IMR-90 (cell line): ENCODE data around the gene YPEL5. TPM values are rescaled to one million over a fixed set of nuclear protein-coding genes. Genes with fewer than 3 reads are reported as not detected.

Experiments used
- ATAC-seq: fragments of 200-7000 bp; cut with Tn5 transposase; 2 replicates; pipeline ENCODE4 v1.9.1; 2020; ENCODE audit warnings: low read depth, mild to moderate bottlenecking, moderate library complexity
- BruUV-seq: library from RNA; stranded (reverse); fragments of 400-500 nt; replicated peaks from 2 replicates; lab custom pipeline; 2021; lab: Mats Ljungman, UMichigan
- CTCF ChIA-PET: fragments of 300-600 bp; formaldehyde crosslinking; extraction: SDS; loops from one replicate; lab custom pipeline; 2021; ENCODE audit warnings: antibody characterized with exemption; lab: Yijun Ruan, JAX
- POLR2A ChIA-PET: fragments of 300-600 bp; sonication (Branson Sonifier 250); formaldehyde crosslinking; loops from one replicate; lab custom pipeline; 2022; ENCODE audit warnings: antibody characterized with exemption; ENCODE audit not compliant: unreplicated experiment; lab: Charles Lee
- DNase-seq: peaks from one replicate; pipeline ENCODE4 v3.0.0; 2013
- H2AFZ ChIP-seq: replicated peaks from 2 replicates; pipeline ENCODE3; 2013; ENCODE audit warnings: low read length, mild to moderate bottlenecking; ENCODE audit not compliant: poor library complexity
- H2AK5ac ChIP-seq: 2 replicates; pipeline ENCODE4 v1.6.1; 2013; ENCODE audit warnings: low read depth, low read length, inconsistent platforms
- H2AK9ac ChIP-seq: replicated peaks from 2 replicates; pipeline ENCODE3; 2013; ENCODE audit warnings: mild to moderate bottlenecking, low read depth, low read length, moderate library complexity; ENCODE audit not compliant: poor library complexity
- H2BK120ac ChIP-seq: 2 replicates; pipeline ENCODE4 v1.6.1; 2013; ENCODE audit warnings: low read depth, low read length, inconsistent platforms
- H2BK15ac ChIP-seq: 3 replicates; pipeline ENCODE4 v1.6.1; 2013; ENCODE audit warnings: low read depth, low read length, inconsistent platforms
- H2BK20ac ChIP-seq: 2 replicates; pipeline ENCODE4 v1.6.1; 2013; ENCODE audit warnings: low read depth, mild to moderate bottlenecking, inconsistent platforms, low read length, moderate library complexity
- H2BK5ac ChIP-seq: 2 replicates; pipeline ENCODE4 v1.6.1; 2013; ENCODE audit warnings: mild to moderate bottlenecking, low read depth, low read length, inconsistent platforms; ENCODE audit not compliant: poor library complexity, severe bottlenecking
- H3K14ac ChIP-seq: replicated peaks from 2 replicates; pipeline ENCODE4 v1.6.1; 2013; ENCODE audit warnings: low read depth, low read length, inconsistent platforms
- H3K18ac ChIP-seq: 2 replicates; pipeline ENCODE4 v1.6.1; 2013; ENCODE audit warnings: low read depth, low read length, control low read depth
- H3K23ac ChIP-seq: 2 replicates; pipeline ENCODE4 v1.6.1; 2013; ENCODE audit warnings: low read depth, low read length, inconsistent platforms
- H3K27ac ChIP-seq: 2 replicates; pipeline ENCODE4 v1.5.1; 2013; ENCODE audit warnings: mild to moderate bottlenecking, control low read depth, low read length; ENCODE audit not compliant: insufficient read depth
- H3K27me3 ChIP-seq: 2 replicates; pipeline ENCODE4 v1.6.1; 2013; ENCODE audit warnings: low read length; ENCODE audit not compliant: control insufficient read depth, insufficient read depth
- H3K36me3 ChIP-seq: 2 replicates; pipeline ENCODE4 v1.6.1; 2013; ENCODE audit warnings: low read length, mixed read lengths; ENCODE audit not compliant: control insufficient read depth, insufficient read depth
- H3K4ac ChIP-seq: 2 replicates; pipeline ENCODE4 v1.6.1; 2013; ENCODE audit warnings: low read depth, low read length, inconsistent platforms
- H3K4me1 ChIP-seq: 2 replicates; pipeline ENCODE4 v1.6.1; 2013; ENCODE audit warnings: low read length, mixed read lengths; ENCODE audit not compliant: control insufficient read depth, insufficient read depth
- H3K4me2 ChIP-seq: 2 replicates; pipeline ENCODE4 v1.6.1; 2013; ENCODE audit warnings: low read depth, mild to moderate bottlenecking, control low read depth, low read length, moderate library complexity
- H3K4me3 ChIP-seq: 2 replicates; pipeline ENCODE4 v1.5.1; 2013; ENCODE audit warnings: low read depth, mild to moderate bottlenecking, control low read depth, low read length, moderate library complexity; ENCODE audit not compliant: insufficient read depth
- H3K56ac ChIP-seq: 2 replicates; pipeline ENCODE4 v1.6.1; 2013; ENCODE audit warnings: low read length, inconsistent platforms; ENCODE audit not compliant: insufficient read depth; ENCODE audit errors: extremely low read depth
- H3K79me1 ChIP-seq, 2 experiments: 2 replicates each; pipeline ENCODE4 v1.6.1; 2013; ENCODE audit warnings: low read length in 2 of 2, inconsistent platforms in 1 of 2, low read depth in 1 of 2
- H3K9ac ChIP-seq: 2 replicates; pipeline ENCODE4 v1.6.1; 2013; ENCODE audit warnings: low read depth, low read length, control low read depth
- H3K9me1 ChIP-seq: 2 replicates; pipeline ENCODE4 v1.6.1; 2013; ENCODE audit warnings: low read length, inconsistent platforms; ENCODE audit not compliant: insufficient read depth
- H3K9me3 ChIP-seq: 2 replicates; pipeline ENCODE4 v1.6.1; 2013; ENCODE audit warnings: low read length; ENCODE audit not compliant: control insufficient read depth, insufficient read depth
- H4K20me1 ChIP-seq: 2 replicates; pipeline ENCODE4 v1.6.1; 2013; ENCODE audit warnings: low read length, inconsistent platforms; ENCODE audit not compliant: insufficient read depth
- H4K5ac ChIP-seq: 2 replicates; pipeline ENCODE4 v1.6.1; 2013; ENCODE audit warnings: mild to moderate bottlenecking, low read depth, low read length, control low read depth
- H4K8ac ChIP-seq, 2 experiments: 2 replicates each; pipeline ENCODE4 v1.6.1; 2013; ENCODE audit warnings: low read depth in 2 of 2, low read length in 2 of 2, control low read depth in 1 of 2, inconsistent platforms in 1 of 2
- H4K91ac ChIP-seq: 2 replicates; pipeline ENCODE4 v1.6.1; 2013; ENCODE audit warnings: low read depth, low read length, inconsistent platforms; ENCODE audit not compliant: insufficient read depth
- FOS ChIP-seq: fragments of 150-350 bp; IDR thresholded peaks from 2 replicates; pipeline ENCODE4 v1.6.1; 2016; ENCODE audit warnings: low read depth, low read length
- MAFK ChIP-seq: IDR thresholded peaks from 2 replicates; pipeline ENCODE4 v1.6.1; 2012; ENCODE audit warnings: low read depth, low read length, improper control_type of control experiment
- NFE2L2 ChIP-seq: fragments of 150-350 bp; IDR thresholded peaks from 2 replicates; pipeline ENCODE4 v1.6.1; 2016; ENCODE audit warnings: low read depth, mild to moderate bottlenecking, low read length
- RCOR1 ChIP-seq: IDR thresholded peaks from 2 replicates; pipeline ENCODE4 v1.6.1; 2012; ENCODE audit warnings: mild to moderate bottlenecking, low read length, improper control_type of control experiment; ENCODE audit not compliant: insufficient replicate concordance
- WGBS, 2 experiments: methylation state at CpG; one replicate each; pipeline versions ENCODE4 v1.1.5 to v1.1.7; 2013; ENCODE audit warnings: missing lambda C conversion rate in 2 of 2; ENCODE audit not compliant: insufficient read length in 1 of 2; ENCODE audit errors: extremely low coverage in 2 of 2; 5-methylcytosine and 5-hydroxymethylcytosine counted together
- dilution Hi-C: fragments of 300-500 bp; cut with HindIII; formaldehyde crosslinking; loops from one replicate; pipeline ENCODE4 v1.14.3; 2018; ENCODE audit warnings: low sequenced_read_pairs; ENCODE audit not compliant: unreplicated experiment
- in situ Hi-C: fragments of 300-500 bp; cut with MboI; formaldehyde crosslinking; loops from 3 replicates; pipeline ENCODE4 v1.14.3; 2019; ENCODE audit warnings: low sequenced_read_pairs, inconsistent platforms, mixed read lengths
- intact Hi-C: fragments of 100-400 bp; cut with micrococcal nuclease; formaldehyde crosslinking; loops from 2 replicates; pipeline ENCODE4 v1.10.0; 2022
- polyA plus RNA-seq, 3 experiments: library from polyadenylated mRNA; depleted of rRNA; stranded (reverse); fragments of >200 nt; gene quantifications; 2 replicates each; pipeline ENCODE4 v1.2.3, GENCODE V29; 2012; ENCODE audit warnings: low replicate concordance in 1 of 3
- total RNA-seq: library from RNA; depleted of rRNA; stranded (reverse); fragments of >200 nt; gene quantifications from 2 replicates; pipeline ENCODE4 v1.2.3, GENCODE V29; 2012

YPEL5 gene
- total and polyA plus RNA-seq, 2 of the 4 experiments (the other 2 are of a cell fraction), result 40.7 to 62.6 TPM

- Histone ChIP-seq H4K20me1 (no peaks in the 10 kb centered on the region), H2AK5ac (no peak overlapping the region; the same call in 1 of the 2 replicates), H3K56ac (no peak overlapping the region), H3K4me3 (no peak overlapping the region), H2BK5ac (no peak overlapping the region), H3K36me3 (no peaks in the 10 kb centered on the region), H2BK20ac (no peak overlapping the region), H4K8ac (no peak overlapping the region), H3K27me3 (no peaks in the 10 kb centered on the region; the same call in 1 of the 2 replicates), H4K5ac (no peak overlapping the region), H3K4me2 (no peak overlapping the region), H2AK9ac (no peak overlapping the region), H2BK15ac (no peak overlapping the region), H3K9me1 (peaks cover 4% of the 10 kb centered on the region; the same call in 1 of the 2 replicates), H3K4ac (no peak overlapping the region), H3K27ac (no peak overlapping the region), H4K91ac (no peak overlapping the region), H3K18ac (no peak overlapping the region), H2AFZ (no peak overlapping the region), H3K79me1 (no peaks in the 10 kb centered on the region), H2BK120ac (no peak overlapping the region), H3K9ac (no peak overlapping the region), H3K4me1 (peaks cover 9% of the 10 kb centered on the region), H3K9me3 (no peaks in the 10 kb centered on the region), H3K14ac (no peak overlapping the region), H3K23ac (no peak overlapping the region)
- BruUV-seq, result no TSS peak
- POLR2A ChIA-PET, result no interaction called here
- CTCF ChIA-PET, result no interaction called here
- TF ChIP-seq NFE2L2, result no peak
- TF ChIP-seq FOS, result no peak
- TF ChIP-seq MAFK, result no peak
- no peak for TF ChIP-seq RCOR1
- intact Hi-C loops, result no loop called here
- DNase-seq, result no peak
- 79% methylated on average over 5 of the region's 7 CpGs; no CpG with 5 or more reads in 1 of the 2 experiments for WGBS, 2 experiments
- in situ Hi-C loops, result no loop called here
- ATAC-seq, result no peak
- dilution Hi-C loops, result no loop called here
Observed at GRCh38 chr2:30194421-30194820, 47.6 kb downstream of the YPEL5 start.
